Left lobe of liver (tissue), 2 donors: ENCODE measurements around the gene POLR1A. TPM values are rescaled to one million over a fixed set of nuclear protein-coding genes. Genes with fewer than 3 reads are reported as not detected.

ENCODE experiments used
- ATAC-seq: fragments of 200-7000 bp; cut with Tn5 transposase; one replicate; pipeline ENCODE4 v1.9.1; 2020; ENCODE audit warnings: mild to moderate bottlenecking, moderate library complexity
- DNase-seq: peaks from one replicate; pipeline ENCODE4 v3.0.0-alpha.2; 2020; ENCODE audit warnings: low spot score
- total RNA-seq: library from RNA; stranded (reverse); gene quantifications from one replicate; pipeline ENCODE4 v1.2.1, GENCODE V29; 2021
- donor health status: DM: no; HTN: no; CAD: no; lungs with moderate emphysema.
- donor health status: DM: no; HTN: yes; CAD: no.

Gene POLR1A
- total RNA-seq, 1 donor from 2014 or later = 12.1 TPM

DNA sequence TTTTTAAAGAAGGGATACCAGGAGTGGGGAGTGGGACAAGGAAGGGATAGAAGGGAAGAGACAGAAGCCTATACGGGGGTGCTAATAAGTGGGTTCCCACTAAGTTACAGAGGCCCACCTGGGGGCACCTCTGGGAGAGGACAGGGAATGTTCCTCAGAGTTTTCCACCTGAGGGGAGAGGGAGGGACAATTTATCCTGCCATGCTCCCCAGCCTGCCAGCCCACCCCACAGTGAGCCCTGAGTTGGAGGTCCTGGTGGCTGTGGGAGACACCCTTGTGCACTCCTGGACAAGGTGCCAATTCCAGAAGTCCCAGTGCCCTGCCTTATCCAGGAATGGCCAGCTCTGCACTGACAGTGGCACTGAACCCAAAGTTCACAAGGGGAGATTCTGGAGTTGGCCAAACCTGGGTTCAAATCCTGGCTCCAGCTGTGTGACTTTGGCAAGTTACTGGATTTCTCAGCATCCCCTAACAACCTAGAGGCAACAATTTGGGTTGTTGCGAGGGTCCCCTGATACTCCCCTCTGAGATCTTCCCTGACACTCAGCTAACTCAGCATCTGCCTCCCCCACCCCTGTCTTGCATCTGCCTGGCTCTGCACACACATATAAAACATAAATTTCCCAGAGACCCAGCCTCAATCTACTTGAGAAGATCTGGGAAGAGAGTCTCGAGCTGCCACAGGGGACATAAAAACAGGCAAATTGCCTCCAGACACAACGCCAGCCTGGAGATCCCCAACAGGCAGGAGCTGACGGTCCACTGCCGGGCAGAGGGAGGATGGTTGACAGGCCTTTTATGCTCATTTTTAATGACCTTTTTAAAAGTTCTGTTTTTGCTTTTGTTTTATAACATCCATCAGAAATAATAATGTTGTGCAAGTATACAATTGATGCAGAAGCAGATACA lies 118.2 kb downstream of the POLR1A start:
- no peak for DNase-seq
- ATAC-seq = no peak

DNA sequence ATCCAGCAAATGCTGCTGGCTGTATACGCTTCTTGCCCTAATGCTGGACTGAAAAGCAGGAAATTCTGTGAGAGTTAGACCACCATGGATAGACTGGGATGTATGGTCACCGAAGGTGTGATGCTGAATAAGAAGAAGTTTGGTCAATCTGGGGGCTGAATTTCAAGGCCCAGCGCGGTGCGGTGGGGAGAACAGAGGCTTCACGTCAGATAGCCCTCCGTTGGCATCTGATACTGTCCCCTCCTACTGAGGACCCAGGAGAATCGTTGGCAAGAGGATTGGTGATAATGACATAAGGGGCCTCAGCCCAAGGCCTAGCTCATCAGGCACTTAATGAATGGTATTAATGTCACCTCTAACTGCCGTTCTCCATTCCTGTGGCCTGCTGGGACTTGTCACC lies 119.6 kb downstream of the POLR1A start:
- ATAC-seq = no peak
- DNase-seq = no peak

DNA sequence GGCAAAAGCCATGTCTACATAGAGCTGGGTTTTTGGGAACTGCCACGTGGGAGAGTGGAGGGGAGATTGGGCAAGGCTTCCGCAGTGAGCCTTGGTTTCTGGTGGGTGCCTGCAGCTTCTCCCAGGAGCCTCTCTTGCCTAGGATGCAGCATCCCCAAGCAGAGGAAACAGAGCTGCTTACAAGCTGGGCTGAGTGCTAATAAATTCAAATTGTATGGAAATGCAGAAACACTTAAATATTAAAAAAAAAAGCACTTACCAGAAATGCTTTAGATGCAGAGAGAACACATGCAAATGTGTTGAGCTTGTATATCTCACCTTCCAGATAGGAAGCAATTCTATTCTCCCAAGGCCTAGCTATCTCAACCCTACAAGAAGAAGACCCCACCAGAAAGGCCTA lies 120.9 kb downstream of the POLR1A start:
- DNase-seq (no peak), ATAC-seq (no peak)

DNA sequence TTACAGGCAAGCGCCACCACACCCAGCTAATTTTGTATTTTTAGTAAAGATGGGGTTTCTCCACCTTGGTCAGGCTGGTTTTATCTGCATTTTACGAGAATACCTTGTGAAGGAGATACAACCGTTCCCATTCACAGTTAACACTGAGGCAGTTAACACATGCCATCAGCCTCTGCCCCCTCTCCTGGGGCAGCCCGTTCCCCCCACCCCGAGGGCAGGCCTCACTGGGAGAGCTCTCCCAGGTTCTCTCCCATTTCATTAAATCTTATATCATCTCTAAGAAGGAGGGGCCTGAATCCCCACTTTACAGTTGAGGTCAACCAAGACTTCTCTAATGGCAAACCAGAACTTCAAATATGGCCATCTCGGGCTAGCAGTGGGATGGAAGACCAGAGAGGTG lies 121.9 kb downstream of the POLR1A start:
- DNase-seq = no peak
- ATAC-seq = no peak

DNA sequence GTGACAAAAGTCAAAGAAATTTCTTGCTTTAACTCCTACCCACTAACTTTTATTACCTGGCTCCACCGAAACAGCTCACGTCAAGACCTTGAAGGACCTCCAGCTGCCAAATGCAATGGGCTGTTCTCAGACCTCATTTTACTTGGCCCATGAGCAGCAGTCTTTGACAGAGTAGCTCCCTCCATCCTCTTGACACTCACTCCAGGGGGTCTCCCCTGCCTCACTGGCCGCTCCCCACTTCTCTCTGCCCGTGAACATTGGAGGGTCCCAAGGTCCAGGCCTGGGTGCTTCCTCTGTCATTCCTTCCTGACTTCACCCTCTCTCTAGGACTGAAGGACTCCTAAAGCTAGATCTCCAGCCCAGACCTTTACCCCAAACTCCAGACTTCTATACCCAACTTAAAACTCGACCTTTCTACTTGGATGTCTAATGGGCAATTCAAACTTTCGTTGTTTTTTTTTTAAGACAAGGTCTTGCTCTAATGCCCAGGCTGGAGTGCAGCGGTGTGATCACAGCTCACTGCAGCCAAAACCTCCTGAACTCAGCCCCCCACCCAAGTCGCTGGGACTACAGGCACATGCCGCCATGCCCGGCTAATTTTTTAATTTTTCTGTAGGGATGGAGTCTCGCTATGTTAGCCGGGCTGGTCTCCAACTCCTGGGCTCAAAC lies 124.0 kb downstream of the POLR1A start:
- ATAC-seq (no peak), DNase-seq (no peak)

DNA sequence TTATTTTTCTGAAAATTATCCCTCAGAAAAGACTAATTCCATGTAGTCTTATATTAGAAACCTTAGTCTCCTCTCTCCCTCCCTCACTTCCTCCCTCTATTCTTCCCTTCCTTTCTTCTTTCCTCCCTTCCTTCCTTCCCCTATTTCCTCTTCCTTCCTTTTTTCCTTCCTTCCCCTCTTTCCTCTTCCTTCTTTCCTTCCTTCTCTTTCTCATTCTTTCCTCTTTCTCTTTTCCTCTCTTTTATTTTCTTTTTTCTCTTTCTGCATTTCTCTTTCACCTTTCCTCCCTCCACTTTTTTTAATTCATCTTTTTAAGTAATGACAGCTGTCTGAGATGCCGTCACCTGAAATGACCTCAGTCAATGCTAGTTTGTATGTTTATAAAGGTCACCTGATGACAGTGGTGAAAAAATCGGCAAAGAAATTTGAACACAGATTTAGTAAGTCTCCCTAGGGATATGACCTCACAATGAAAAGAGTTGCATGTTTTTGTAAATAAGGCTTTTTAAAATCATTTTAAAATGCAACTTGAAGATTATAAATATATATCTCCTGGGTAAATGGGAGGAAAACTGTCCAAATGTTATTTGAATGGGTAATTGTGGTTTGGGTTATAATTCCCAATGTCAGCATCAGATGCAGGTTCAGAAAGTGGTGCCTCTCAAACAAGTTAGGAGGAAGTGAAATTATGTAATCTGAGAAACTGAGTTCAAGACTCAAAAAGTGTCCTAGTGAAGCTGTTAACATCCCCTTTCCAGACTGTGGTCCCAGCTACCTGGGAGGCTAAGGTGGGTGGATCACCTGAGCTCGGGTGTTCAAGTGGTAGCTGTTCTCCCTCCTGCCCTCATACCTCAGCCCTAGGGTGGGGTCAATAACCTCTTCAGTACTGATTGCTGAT lies 126.6 kb downstream of the POLR1A start:
- no peak for ATAC-seq

DNA sequence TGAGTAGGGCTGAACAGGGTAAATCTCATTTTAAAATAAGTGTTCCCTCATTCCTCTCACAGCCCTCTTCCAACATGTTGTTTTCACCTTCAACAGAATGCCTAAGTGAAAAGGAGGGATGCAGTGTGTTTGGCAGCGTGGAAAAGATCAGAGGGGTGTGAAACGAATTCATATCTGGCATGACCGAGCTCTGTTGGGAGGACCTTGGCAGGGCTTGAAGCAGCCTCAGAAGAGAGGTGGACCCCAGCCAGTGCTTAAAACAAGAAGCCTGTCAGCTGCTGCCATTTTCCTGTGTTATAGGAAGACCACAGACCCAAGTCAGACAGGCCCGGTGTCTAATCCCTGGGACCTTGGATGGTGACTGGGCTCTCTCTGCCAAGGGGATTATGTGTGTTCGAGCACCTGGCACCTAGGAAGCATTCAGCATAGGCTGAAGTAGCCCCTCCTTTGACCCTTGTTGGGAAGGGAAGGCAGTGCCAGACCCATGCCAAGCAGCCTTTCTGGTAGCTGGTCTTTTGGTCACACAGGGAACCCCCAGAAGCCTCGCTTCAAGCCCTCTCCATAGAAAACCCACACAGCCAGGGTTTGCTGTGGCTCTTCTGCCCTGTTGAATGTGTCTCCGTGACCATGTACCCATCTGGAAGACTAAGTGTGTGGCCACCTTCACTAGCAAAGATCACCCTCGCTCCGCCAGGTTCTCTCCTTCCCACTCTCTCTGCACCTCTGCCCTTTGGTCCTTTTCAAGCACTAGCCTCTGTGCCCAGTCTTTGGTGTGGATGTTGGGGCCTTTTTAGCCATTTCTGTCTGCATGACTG lies 129.4 kb downstream of the POLR1A start:
- ATAC-seq (no peak), DNase-seq (no peak)

More for the DNA sequence above, 126.6 kb downstream of the POLR1A start:
- no peak for DNase-seq

DNA sequence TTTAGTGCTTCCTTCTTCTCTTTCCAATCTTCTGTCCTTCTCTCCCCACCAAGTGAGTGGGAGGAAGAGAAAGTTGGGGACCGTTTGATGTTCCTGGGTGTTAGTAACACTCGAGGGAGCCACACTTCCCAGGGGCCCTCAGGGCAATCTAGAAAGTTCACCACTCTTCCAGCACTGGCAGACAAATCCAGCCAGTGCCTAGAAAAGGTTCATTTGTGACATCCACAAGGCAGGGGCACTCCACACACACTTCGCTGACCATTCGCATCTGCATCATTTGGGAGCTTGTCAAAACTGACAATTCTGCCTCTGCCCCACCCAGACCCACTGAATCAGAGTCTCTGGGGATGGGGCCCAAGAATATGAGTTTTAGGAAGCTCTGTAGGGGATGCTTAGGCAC lies 130.1 kb downstream of the POLR1A start:
- DNase-seq (no peak), ATAC-seq (no peak)

DNA sequence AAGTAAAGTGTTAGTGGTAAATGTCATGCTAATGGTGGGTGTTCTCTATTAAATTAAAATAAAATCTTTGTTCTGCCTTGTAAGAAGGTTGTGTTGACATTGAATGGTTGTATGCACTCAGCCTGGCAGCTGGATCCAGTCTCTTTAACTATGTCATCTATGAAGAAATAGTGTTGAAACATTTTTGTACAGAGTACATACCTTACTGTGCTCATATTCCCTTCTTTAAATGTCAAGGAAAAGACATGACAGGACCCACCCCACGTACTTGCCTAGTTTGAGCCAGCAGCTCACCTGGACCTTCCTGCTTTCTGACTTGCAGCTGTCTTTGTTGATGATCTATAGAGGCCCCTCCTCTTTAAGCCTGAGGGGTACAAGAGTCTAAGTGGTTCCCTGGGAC lies 131.3 kb downstream of the POLR1A start:
- ATAC-seq (no peak), DNase-seq (no peak)

DNA sequence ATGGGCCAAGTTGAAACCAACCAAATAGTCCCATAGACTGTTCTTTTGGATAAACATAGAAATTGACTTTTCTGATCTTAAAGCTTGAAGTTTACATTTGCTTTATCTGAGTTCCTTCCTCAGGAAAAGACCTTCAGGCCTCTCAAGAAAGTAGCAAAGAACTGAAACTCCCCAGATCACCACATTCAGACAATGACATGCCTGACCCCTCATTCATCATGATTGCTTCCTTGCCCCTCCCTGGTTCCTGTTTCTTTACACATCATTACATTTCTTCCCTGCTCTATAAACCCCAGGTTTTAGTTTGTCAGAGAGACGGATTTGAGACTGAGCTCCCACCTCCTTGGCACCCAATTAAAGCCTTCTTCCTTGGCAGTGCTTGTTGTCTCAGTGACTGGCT lies 133.3 kb downstream of the POLR1A start:
- ATAC-seq (no peak), DNase-seq (no peak)

DNA sequence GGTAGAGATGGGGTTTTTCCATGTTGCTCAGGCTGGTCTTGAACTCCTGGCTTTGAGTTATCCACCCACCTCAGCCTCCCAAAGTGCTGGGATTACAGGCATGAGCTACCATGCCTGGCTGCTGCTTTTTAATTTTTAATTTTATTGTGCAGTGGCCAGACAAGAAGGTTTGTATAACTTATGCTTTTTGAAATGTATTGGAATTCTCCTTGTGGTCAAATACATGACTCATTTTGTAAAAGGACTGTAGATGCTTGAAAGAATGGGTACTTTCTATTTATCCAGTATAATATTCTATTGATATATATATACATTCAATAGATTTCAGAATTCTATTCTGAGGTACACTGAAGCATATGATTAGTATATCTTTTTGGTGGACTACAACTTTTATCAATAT lies 134.3 kb downstream of the POLR1A start:
- ATAC-seq (no peak), DNase-seq (no peak)

Other genes starting within 250 kb of the POLR1A start
- gene ST3GAL5, start 216.9 kb downstream of the POLR1A start, total RNA-seq = 12.8 TPM
- 44.9 TPM for gene PTCD3, start 349 bp upstream of the POLR1A start, total RNA-seq
- 50.1 TPM for gene IMMT, start 89.6 kb upstream of the POLR1A start, total RNA-seq
- gene MRPL35, start 93.6 kb upstream of the POLR1A start, total RNA-seq = 23.1 TPM
- gene REEP1, start 231.7 kb upstream of the POLR1A start, total RNA-seq = 0.50 TPM